ENCODE data around the gene UNC79.

The UNC79 gene

GRCh38 chr14:93675651-93676050 is 244.9 kb downstream of the UNC79 start:
- no peak for DNase-seq

GRCh38 chr14:93676416-93676958 is 245.7 kb downstream of the UNC79 start:
- no peak for DNase-seq

GRCh38 chr14:93682459-93682858 is 251.7 kb downstream of the UNC79 start:
- DNase-seq, result no peak

DNA sequence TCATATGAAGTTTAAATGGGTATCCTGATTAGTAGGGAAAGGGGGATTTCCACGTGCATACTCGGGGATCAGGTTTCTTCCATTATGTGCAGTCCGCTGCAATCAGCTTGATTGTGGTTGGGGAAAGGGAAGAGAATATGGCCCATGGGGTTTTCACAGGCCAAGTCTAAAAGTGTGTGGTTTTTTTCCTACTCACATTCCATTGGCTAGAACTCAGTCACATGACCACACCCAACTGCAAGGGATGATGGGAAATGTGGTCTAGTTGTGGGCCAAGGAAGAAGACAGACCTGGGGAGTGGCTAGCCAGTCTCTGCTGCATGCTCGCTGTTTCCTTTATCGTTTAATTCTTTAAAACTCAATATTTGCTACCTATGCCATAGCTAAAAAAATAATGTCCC is 252.5 kb downstream of the UNC79 start:
- DNase-seq, result no peak

GRCh38 chr14:93685121-93685895 is 254.6 kb downstream of the UNC79 start:
- no peak for DNase-seq

DNA sequence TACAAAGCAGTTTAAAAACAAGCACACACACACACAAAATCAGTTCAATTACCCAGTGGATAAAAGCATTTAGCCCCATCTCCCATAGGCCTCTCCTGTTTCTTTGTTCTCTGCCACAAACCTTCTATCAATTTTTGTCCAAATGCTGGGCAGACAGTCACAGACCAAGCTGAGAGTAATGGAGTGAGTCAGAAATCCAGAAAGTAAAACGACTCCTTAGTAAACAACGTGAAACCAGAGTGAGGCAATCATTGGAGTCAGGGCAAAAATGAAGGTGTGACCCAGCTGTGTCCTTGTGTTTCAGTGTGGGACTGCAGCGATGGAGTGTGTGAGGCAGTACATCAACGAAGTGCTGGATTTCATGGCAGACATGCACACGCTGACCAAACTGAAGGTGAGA is 255.5 kb downstream of the UNC79 start:
- no peak for DNase-seq

DNA sequence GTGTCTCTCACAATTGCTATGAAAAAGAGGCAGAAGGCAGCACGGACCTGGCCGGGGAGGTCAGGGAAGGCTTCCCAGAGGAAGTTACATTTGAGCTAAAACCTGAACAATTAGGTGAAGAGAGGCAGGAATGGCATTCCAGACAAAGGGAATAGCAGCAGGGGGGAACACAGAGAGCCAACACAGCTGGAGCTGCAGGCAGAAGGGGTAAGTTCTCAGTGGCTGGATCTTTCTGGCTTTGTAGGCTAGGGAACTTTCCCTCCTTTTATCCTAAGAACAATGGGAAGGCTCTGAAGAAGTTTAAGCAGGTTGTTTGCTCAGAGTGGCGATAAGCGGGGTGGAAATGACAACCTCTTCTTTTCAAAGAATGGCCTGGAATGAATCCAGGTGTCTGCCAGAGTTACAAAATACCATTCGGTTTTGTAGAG is 257.5 kb downstream of the UNC79 start:
- DNase-seq, result no peak

DNA sequence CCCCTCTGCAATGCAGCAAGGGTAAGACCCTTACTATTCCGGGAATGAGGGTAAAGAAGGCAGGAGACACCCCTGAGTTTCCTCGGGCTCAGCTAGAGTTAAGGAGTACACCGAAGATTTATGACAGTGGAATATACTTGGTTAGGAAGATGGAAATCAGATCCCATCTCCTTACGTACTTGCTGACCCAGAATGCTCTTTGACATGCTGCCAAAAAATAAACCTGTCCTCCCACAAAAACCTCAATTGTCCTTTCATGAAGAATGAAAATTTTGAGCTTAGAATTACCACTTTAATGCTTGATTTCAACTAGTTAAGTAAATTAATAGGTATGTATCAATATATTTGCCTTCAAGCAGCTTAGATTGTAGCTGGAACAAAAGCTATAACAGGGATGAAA is 258.1 kb downstream of the UNC79 start:
- no peak for DNase-seq

GRCh38 chr14:93690146-93690545 is 259.4 kb downstream of the UNC79 start:
- no peak for DNase-seq

DNA sequence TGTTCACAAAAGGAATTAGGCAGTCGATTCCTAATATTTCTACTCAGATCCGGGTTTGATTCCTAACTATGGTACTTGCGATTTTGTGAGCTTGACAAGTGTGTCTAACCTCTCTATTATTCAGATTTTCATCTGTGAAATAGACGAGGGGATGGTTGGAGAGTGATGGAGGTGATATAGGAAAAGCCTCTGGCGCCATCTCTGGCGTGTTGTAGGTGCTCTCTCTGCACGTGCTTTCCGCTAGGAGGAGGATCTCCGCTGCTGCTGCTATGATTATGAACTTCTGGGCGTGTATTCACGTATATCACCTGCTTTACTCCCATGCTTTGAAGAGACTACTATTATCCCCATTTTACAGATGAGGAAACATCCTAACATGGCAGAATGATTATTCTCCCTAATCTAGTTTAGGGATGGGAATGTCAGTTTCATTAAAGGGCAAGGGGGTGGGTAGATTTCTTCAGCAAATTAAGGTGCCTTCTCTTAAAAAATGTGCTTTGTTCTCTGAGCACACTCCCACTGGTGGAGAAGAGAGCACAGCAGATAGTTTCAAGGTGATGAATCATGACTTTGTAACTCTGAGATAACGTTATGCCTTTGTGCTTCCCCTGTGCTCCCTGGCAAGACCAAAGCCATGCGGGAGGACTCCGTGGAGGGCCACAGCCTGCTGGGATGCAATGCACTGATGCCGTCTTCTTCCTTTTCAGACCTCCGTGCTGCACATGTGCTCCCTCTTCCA is 260.5 kb downstream of the UNC79 start:
- no peak for DNase-seq

GRCh38 chr14:93693914-93694313 is 263.2 kb downstream of the UNC79 start:
- no peak for DNase-seq

DNA sequence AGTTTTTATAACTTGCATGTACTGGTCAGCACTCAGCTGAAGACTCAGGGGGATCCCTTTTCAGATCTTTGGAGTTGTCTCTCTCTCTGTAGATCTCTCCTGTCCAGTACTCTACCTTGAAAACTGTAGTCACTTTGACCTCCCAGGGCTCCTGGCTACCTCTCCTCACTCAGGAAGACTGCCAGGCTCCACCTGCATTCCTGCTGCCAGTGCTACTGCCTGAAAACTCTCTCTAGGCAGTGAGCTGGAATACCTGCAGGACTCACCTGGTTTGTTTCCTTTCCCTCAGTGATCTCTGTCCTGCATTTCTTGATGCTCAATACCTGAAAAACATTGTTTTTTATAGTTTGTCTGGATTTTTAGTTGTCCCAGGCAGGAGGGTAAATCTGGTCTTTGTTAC is 270.2 kb downstream of the UNC79 start:
- DNase-seq, result no peak

DNA sequence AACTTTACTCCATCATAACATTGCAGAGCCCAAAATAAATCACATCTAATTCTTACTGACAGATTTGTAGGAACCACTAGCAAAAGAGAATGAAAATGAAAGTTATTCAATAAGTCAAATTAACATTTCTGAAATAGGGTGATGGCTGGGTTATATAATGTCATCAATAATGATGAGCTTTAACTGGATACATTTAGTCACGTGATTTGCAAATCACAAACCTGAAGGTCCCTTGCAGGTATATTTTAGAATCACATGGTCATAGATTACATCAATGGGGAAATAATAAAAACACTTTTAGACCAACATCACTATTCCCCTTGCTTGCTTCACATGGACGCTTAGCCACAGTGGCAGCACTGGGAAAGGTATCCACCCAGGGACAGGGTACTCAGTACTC is 270.8 kb downstream of the UNC79 start:
- DNase-seq, result no peak

DNA sequence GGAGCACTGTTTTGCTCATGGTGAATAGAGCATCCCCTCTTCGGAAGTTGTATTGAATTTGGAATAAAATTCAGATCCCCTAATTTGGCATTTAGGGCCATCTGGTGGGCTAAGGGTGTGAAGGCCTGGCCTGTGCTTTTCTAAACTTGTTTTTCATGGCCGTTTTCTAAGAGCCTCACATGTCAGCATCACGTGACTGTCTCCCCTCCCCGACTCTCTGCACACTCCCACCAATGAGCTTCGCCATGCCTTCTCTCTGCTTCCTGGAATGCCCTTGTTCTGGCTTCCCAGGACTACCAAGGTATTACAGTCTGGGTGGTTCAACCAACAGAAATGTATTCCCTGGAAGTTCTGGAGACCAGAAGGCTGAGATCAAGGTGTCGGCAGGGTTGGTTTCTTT is 272.2 kb downstream of the UNC79 start:
- DNase-seq, result no peak

- DNase-seq, result no peak
Measured at GRCh38 chr14:93703941-93704340, 273.2 kb downstream of the UNC79 start.

DNA sequence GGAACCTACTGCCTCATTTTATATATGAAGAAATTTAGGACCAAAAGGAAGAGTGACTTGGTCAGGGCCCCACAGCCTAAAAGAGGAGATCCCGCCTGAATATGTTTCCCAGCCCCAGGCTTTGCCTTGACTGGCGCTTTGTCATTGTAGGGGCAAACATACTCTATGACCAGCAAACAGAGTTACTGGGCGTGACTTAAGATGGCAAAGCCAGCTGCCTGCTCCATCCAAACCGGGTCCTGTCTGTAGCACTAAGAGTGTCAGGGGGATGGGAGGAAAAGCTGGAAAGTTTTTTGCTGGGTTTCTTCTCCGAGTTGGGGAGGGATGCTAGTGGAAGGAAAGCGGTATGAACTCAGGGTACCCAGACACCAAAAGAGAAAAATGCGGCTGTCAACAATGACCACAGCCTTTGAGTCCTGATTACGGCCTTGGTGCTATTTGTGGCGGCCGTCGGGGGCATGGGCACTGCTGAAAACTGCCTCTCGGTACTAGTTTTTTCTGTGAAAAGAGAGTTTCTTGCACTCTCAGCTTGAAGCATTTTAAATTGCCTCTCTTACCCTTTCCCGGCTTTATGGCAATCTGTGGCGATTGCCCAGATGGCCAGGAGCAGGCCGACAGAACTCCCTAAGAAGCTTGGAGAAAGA is 274.9 kb downstream of the UNC79 start:
- DNase-seq, result no peak

DNA sequence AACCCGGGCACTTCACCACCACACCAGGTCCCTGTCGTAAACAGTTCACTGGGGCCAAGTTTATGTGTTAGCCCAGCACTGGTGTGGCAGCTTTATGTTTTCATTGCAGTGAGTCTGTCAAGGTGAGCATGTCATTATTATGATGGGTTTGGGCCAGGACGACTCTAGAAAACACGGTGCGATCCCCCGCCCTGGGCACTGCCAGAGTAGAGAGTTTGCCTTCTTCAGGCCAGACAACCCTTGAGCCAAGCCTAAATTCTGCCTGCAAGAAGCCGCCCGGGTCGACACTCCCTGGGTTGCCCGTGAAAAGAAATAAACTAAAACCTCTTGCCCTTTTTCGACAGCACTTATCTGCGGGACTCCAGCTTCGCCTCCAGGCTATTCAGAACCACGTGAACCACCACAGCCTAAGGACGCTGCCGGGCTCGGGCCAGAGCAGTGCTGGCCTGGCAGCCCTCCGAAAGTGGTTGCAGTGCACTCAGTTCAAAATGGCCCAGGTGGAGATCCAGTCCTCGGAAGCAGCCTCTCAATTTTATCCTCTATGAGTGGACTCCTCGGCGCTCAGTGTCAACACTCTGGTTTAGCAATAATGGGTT is 275.7 kb downstream of the UNC79 start:
- no peak for DNase-seq

DNA sequence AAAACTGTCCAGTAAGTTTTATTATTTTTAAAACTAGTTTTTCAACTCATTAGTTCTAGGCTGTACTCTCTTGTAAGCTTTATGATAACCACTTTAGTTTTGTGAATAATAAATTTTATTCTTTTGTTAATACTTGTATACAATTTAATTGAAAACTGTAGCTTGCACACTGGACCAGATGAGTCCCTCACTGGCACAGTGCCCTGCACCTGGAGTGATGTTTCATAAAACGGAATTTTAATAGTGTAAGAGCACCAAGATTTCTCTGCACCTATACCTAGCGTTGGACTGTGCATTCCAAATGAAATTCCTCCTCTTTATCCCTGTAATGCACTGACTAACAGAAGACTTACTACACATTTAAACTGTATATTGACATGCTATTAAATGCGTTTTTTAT is 276.7 kb downstream of the UNC79 start:
- DNase-seq, result no peak

- no peak for DNase-seq
Measured at GRCh38 chr14:93708311-93708734, 277.6 kb downstream of the UNC79 start.

DNA sequence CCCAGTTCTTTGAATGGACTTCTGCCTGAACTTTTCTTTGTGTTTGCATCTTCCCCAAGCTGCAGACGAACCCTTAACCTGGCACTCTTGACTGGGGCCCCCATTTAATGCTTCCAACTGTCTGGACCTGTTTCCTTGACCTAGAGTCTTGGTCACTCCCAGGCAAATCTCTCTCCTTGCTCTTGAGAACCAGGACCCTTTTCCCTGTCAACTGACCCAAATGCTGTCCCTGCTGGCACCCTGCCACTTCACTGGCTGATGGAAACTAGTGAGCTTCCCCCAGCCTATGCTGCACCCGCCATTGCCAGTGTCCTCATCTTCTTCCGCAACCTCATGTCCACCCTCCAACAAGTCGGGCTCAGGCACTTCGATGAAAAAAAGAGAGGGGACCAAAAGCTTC is 278.1 kb downstream of the UNC79 start:
- DNase-seq, result no peak

DNA sequence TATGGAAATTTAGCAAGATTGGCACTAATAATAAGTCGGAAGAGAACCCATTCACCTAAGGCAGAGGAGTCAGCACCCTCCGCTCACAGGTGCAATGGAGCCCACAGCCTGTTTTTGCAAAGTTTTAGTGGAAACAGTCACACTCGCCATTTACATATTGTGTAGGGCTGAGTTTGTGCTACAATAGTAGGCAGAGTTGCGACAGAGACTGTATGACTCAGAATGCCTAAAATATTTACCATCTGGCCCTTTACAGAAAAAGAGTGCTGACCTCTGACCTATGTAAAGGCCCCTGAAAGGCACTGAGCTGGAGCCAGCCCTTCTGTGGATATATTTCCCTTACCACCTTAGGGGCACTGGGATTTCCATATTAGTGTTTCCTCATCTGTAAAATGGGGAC is 278.5 kb downstream of the UNC79 start:
- DNase-seq, result no peak

DNA sequence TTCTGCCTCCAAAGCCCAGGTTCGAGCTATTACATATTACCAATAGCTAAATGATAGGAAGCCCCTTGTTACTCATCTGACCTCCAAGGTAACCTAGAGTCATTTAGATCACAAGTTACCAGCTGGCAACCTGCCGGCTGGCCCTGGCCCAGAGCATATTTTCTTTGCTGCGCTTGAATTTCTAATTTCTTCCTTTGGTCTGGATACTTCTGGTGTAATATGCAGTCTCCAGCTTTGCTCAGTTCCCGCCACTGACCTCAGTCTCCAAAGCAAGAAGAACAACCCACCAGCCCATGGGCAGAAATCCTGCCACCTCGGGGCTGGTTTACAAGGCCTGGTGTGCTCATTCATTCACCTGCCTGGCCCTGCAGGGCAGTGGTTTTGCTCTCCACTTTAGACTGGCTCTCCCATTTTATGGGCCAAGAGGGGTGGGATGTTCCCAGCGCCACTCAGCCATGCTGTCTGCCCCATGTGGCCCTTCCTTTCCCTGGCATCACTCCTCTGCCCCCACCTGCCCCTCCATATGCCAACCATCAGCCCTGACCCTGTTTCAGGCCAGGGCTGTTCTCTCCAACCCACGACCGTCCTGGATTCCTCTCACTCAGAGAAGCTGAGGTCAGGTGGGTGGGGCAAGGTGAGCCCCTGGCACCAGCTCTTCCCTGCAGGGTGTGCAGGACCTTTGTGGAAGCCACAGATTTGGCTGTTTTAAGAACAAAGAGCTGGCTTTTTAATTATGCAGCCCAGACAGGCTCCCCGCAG is 281.5 kb downstream of the UNC79 start:
- DNase-seq, result no peak
